ENCODE measurements around the gene CIDEB.

DNA sequence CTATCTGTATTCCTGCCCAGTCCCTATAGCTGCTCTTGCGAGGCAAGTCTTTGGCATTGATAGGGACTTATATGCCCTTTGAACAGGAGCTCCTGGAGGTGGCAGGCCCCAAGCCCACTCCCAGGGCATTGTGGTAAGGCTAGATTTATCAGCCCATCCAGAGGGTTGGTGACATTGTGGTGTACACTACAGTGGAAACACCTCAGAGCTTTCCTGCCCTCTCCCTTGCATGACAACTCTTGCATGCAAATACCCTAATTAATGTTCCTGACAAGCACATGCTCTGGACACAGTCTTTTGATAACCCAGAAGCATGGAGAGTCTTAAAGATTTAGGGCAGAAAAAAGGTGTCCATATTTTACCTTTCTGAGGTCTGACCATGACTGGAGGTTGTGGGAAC lies 32.8 kb upstream of the CIDEB start:
- TF ChIP-seq, protein P1, sequence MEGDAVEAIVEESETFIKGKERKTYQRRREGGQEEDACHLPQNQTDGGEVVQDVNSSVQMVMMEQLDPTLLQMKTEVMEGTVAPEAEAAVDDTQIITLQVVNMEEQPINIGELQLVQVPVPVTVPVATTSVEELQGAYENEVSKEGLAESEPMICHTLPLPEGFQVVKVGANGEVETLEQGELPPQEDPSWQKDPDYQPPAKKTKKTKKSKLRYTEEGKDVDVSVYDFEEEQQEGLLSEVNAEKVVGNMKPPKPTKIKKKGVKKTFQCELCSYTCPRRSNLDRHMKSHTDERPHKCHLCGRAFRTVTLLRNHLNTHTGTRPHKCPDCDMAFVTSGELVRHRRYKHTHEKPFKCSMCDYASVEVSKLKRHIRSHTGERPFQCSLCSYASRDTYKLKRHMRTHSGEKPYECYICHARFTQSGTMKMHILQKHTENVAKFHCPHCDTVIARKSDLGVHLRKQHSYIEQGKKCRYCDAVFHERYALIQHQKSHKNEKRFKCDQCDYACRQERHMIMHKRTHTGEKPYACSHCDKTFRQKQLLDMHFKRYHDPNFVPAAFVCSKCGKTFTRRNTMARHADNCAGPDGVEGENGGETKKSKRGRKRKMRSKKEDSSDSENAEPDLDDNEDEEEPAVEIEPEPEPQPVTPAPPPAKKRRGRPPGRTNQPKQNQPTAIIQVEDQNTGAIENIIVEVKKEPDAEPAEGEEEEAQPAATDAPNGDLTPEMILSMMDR (IDR thresholded peaks at IDR 0.05; ENCODE audit: low read length), result no peak
- TF ChIP-seq EZH2 (optimal IDR thresholded peaks at IDR 0.05; ENCODE audit: low read depth, low read length) (no peak), EZH2phosphoT487 (IDR thresholded peaks at IDR 0.05; ENCODE audit: low read length) (no peak)

Data from MM.1S (cell line).